Measurements from ENCODE around the gene KNL1.

KNL1 gene

GRCh38 chr15:40595773-40596172 lies 1.7 kb downstream of the KNL1 start:
- H3K27ac Mint-ChIP-seq: no peak overlapping the region
- H3K9me3 Mint-ChIP-seq: no peaks in the 10 kb centered on the region
- peaks cover 23% of the 10 kb centered on the region for H3K4me1 Mint-ChIP-seq
- no peak overlapping the region for H3K4me3 Mint-ChIP-seq
- peaks cover 5% of the 10 kb centered on the region for H3K36me3 Mint-ChIP-seq (ENCODE audit: low read depth)
- DNase-seq (no peak), ATAC-seq (no peak)
- peaks cover 9% of the 10 kb centered on the region for H3K27me3 Mint-ChIP-seq

GRCh38 chr15:40597024-40597423 lies 3.0 kb downstream of the KNL1 start:
- H3K9me3 Mint-ChIP-seq: no peaks in the 10 kb centered on the region
- H3K27me3 Mint-ChIP-seq: peaks cover 9% of the 10 kb centered on the region
- ATAC-seq (no peak), DNase-seq (no peak)
- H3K4me1 Mint-ChIP-seq: peaks cover 23% of the 10 kb centered on the region
- H3K27ac Mint-ChIP-seq: no peak overlapping the region
- no peak overlapping the region for H3K4me3 Mint-ChIP-seq
- H3K36me3 Mint-ChIP-seq (ENCODE audit: low read depth): peaks cover 5% of the 10 kb centered on the region

DNA sequence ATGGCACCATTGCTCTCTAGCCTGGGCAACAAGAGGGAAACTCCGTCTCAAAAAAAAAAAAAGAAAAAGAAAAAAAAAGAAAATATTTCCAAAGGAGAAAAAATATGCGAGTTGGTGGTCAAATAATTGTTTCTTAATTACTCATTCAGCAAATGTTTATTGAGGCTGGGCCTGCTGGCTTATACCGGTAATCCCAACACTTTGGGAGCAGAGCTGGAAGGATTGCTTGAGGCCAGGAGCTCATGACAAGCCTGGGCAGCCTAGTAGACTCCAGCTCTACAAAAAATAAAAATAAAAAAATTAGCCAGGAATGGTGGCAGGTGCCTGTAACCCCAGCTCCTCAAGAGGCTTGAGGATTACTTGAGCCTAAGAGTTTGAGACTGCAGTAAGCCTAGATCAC lies 4.1 kb downstream of the KNL1 start:
- no peak overlapping the region for H3K27ac Mint-ChIP-seq
- H3K36me3 Mint-ChIP-seq (ENCODE audit: low read depth): peaks cover 5% of the 10 kb centered on the region
- H3K27me3 Mint-ChIP-seq: peaks cover 9% of the 10 kb centered on the region
- peaks cover 16% of the 10 kb centered on the region for H3K4me1 Mint-ChIP-seq
- no peak overlapping the region for H3K4me3 Mint-ChIP-seq
- no peaks in the 10 kb centered on the region for H3K9me3 Mint-ChIP-seq
- no peak for DNase-seq
- no peak for ATAC-seq

DNA sequence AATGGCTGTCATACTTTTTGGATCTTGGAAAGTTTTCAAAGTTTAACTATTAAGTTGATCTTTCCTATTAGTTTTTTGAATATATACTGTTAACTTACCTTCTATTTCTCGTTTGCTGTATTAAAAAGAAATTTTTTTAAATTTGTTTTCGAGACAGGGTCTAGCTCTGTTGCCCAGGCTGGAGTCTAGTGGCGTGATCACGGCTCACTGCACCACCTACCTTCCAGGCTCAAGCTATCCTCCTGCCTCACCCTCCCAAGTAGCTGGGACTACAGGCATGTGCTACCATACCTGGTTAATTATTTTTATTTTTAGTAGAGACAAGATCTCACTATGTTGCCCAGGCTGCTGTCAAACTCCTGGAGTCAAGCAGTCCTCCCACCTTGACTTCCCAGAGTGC lies 4.6 kb downstream of the KNL1 start:
- Mint-ChIP-seq H3K4me3 (no peak overlapping the region), H3K9me3 (no peaks in the 10 kb centered on the region), H3K27ac (no peak overlapping the region), H3K4me1 (peaks cover 11% of the 10 kb centered on the region), H3K36me3 (ENCODE audit: low read depth) (peaks cover 7% of the 10 kb centered on the region), H3K27me3 (peaks cover 8% of the 10 kb centered on the region)
- ATAC-seq (no peak), DNase-seq (no peak)

- no peak overlapping the region for H3K27ac Mint-ChIP-seq
- H3K36me3 Mint-ChIP-seq (ENCODE audit: low read depth): peaks cover 4% of the 10 kb centered on the region
- no peaks in the 10 kb centered on the region for H3K4me1 Mint-ChIP-seq
- no peaks in the 10 kb centered on the region for H3K9me3 Mint-ChIP-seq
- DNase-seq (no peak), ATAC-seq (no peak)
- no peaks in the 10 kb centered on the region for H3K27me3 Mint-ChIP-seq
- H3K4me3 Mint-ChIP-seq: no peak overlapping the region
These were observed 6.9 kb downstream of the KNL1 start for GRCh38 chr15:40600956-40601355.

- Mint-ChIP-seq H3K4me1 (no peaks in the 10 kb centered on the region), H3K27me3 (no peaks in the 10 kb centered on the region), H3K36me3 (ENCODE audit: low read depth) (peaks cover 10% of the 10 kb centered on the region), H3K27ac (no peak overlapping the region), H3K4me3 (no peak overlapping the region), H3K9me3 (no peaks in the 10 kb centered on the region)
- no peak for ATAC-seq
- no peak for DNase-seq
These were observed 9.9 kb downstream of the KNL1 start for GRCh38 chr15:40603935-40604334.

- Mint-ChIP-seq H3K4me3 (no peak overlapping the region), H3K9me3 (no peaks in the 10 kb centered on the region), H3K4me1 (no peaks in the 10 kb centered on the region), H3K27me3 (no peaks in the 10 kb centered on the region), H3K27ac (no peak overlapping the region), H3K36me3 (ENCODE audit: low read depth) (peaks cover 9% of the 10 kb centered on the region)
- DNase-seq (no peak), ATAC-seq (no peak)
These were observed 19.0 kb downstream of the KNL1 start for GRCh38 chr15:40613080-40613479.

- Mint-ChIP-seq H3K36me3 (ENCODE audit: low read depth) (peaks cover 15% of the 10 kb centered on the region), H3K9me3 (no peaks in the 10 kb centered on the region), H3K27ac (no peak overlapping the region), H3K4me1 (no peaks in the 10 kb centered on the region), H3K27me3 (no peaks in the 10 kb centered on the region), H3K4me3 (no peak overlapping the region)
- ATAC-seq (no peak), DNase-seq (no peak)
These were observed 24.0 kb downstream of the KNL1 start for GRCh38 chr15:40618023-40618422.

DNA sequence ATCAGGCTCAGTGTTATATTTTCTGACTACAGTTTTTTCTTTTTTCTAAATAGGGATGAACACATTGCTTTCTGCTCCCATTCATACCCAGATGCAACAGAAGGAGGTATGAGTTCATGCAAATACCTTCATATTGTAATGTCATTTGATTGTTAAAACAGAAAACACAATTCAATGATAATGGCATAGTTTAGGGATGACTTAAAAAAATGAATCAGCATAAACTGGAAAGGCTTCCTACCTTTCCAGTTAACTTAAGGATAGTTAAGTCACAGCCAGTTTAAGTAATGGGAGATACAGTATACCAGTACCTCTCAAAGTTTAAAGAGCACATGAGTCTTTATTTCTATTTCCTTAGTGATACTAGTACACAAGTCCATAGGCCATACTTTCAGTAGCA lies 24.9 kb downstream of the KNL1 start:
- no peaks in the 10 kb centered on the region for H3K9me3 Mint-ChIP-seq
- no peak for DNase-seq
- no peak overlapping the region for H3K27ac Mint-ChIP-seq
- no peaks in the 10 kb centered on the region for H3K27me3 Mint-ChIP-seq
- no peak overlapping the region for H3K4me3 Mint-ChIP-seq
- ATAC-seq: no peak
- H3K4me1 Mint-ChIP-seq: no peaks in the 10 kb centered on the region
- H3K36me3 Mint-ChIP-seq (ENCODE audit: low read depth): peaks cover 15% of the 10 kb centered on the region

DNA sequence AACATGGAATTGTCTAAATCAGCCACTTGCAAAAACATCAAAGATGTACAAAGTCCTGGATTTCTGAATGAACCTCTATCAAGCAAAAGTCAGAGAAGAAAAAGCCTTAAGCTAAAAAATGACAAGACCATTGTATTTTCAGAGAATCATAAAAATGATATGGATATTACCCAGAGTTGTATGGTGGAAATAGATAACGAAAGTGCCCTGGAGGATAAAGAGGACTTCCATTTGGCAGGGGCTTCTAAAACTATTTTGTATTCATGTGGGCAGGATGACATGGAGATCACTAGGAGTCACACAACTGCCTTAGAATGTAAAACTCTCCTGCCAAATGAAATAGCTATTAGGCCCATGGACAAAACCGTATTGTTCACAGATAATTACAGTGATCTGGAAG lies 29.3 kb downstream of the KNL1 start:
- no peaks in the 10 kb centered on the region for H3K27me3 Mint-ChIP-seq

DNA sequence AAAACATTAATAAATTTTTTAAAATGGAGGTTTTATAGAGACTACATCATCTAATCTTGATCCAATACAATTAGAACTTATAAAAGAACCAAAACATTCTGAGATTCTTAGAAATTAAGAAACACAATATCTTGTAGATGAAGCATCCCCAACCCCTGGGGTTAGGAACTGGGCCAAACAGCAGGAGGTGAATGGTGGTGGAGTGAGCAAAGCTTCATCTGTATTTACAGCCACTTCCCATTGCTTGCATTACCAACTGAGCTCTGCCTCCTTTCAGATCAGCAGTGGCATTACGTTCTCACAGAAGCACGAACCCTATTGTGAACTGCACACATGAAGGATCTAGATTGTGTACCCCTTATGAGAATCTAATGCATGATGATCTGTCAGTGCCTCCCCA lies 36.3 kb downstream of the KNL1 start:
- no peak overlapping the region for H3K4me3 Mint-ChIP-seq

More for the DNA sequence above, 29.3 kb downstream of the KNL1 start:
- DNase-seq (no peak), ATAC-seq (no peak)
- Mint-ChIP-seq H3K27ac (no peak overlapping the region), H3K4me3 (no peak overlapping the region), H3K36me3 (ENCODE audit: low read depth) (peaks cover 11% of the 10 kb centered on the region), H3K4me1 (no peaks in the 10 kb centered on the region), H3K9me3 (no peaks in the 10 kb centered on the region)

GRCh38 chr15:40633178-40633577 lies 39.1 kb downstream of the KNL1 start:
- Mint-ChIP-seq H3K4me1 (no peaks in the 10 kb centered on the region), H3K36me3 (ENCODE audit: low read depth) (peaks cover 14% of the 10 kb centered on the region), H3K27me3 (no peaks in the 10 kb centered on the region), H3K9me3 (no peaks in the 10 kb centered on the region), H3K4me3 (no peak overlapping the region), H3K27ac (no peak overlapping the region)
- no peak for ATAC-seq
- no peak for DNase-seq

More for the DNA sequence above, 36.3 kb downstream of the KNL1 start:
- no peak overlapping the region for H3K27ac Mint-ChIP-seq
- ATAC-seq (no peak), DNase-seq (no peak)
- no peaks in the 10 kb centered on the region for H3K27me3 Mint-ChIP-seq
- H3K4me1 Mint-ChIP-seq: no peaks in the 10 kb centered on the region
- H3K36me3 Mint-ChIP-seq (ENCODE audit: low read depth): peaks cover 14% of the 10 kb centered on the region
- no peaks in the 10 kb centered on the region for H3K9me3 Mint-ChIP-seq

- Mint-ChIP-seq H3K4me1 (no peaks in the 10 kb centered on the region), H3K27me3 (no peaks in the 10 kb centered on the region), H3K9me3 (no peaks in the 10 kb centered on the region), H3K36me3 (ENCODE audit: low read depth) (peaks cover 8% of the 10 kb centered on the region), H3K27ac (no peak overlapping the region), H3K4me3 (no peak overlapping the region)
- no peak for ATAC-seq
- DNase-seq: no peak
These were observed 43.2 kb downstream of the KNL1 start for GRCh38 chr15:40637221-40637745.

DNA sequence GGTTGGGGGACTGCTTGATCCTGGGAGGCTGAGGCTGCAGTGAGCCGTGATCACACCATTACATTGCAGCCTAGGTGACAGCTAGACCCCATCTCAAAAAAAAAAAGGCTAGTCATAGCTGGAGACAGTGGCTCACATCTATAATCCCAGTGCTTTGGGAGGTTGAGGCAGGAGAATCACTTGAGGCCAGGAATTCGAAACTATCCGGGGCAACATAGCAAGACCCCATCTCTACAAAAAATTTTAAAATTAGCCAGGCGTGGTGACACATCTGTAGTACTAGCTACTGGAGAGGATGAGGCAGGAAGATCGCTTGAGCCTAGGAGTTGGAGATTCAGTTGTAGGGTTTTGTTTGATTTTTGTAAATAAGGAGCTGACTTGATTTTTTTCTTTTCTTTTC lies 45.6 kb downstream of the KNL1 start:
- no peak overlapping the region for H3K27ac Mint-ChIP-seq
- no peak for DNase-seq
- no peaks in the 10 kb centered on the region for H3K27me3 Mint-ChIP-seq
- H3K36me3 Mint-ChIP-seq (ENCODE audit: low read depth): peaks cover 10% of the 10 kb centered on the region
- H3K4me3 Mint-ChIP-seq: no peak overlapping the region
- no peaks in the 10 kb centered on the region for H3K9me3 Mint-ChIP-seq
- H3K4me1 Mint-ChIP-seq: no peaks in the 10 kb centered on the region
- ATAC-seq: no peak

DNA sequence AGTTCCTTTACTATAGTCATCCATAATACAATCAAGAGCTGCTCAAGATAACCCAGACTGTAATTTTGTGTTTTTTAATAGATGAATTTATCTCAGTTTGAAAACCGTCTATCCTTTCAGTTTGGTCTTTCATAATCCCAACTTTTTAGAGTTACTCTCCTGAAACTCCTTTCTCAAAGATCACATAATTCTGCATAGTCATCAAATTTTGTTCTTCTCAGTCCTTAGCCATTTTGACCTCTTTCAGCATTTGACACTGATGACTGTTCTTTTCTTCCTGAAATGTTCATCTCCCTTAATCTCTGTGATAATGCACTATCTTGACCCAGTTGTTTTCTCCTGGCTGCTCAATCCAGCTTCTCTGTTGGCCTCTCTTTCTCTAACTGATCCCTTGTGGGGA lies 53.5 kb downstream of the KNL1 start:
- DNase-seq (no peak), ATAC-seq (no peak)
- H3K27me3 Mint-ChIP-seq: no peaks in the 10 kb centered on the region
- peaks cover 13% of the 10 kb centered on the region for H3K36me3 Mint-ChIP-seq (ENCODE audit: low read depth)
- H3K4me3 Mint-ChIP-seq: no peak overlapping the region
- peaks cover 6% of the 10 kb centered on the region for H3K4me1 Mint-ChIP-seq
- no peak overlapping the region for H3K27ac Mint-ChIP-seq
- H3K9me3 Mint-ChIP-seq: no peaks in the 10 kb centered on the region

DNA sequence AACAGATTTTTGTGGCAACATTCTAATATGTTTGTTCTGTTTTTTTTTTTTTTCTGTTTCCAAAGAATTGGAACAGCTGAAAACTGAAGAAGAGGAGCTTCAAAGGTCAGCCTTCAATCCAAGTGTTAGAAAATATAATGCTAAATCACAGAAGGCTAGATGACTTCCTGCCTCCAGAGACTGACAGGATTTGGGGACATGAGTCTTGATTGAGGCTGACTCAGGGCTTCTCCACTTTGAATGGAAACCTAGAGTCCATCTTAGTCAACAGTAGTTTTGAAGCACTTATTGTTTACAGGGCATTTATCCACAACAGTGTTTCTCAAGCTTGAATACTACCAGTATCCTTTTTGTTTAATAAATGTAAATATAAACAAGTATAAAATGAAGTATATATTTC lies 56.4 kb downstream of the KNL1 start:
- Mint-ChIP-seq H3K27ac (no peak overlapping the region), H3K27me3 (no peaks in the 10 kb centered on the region), H3K4me1 (peaks cover 6% of the 10 kb centered on the region), H3K36me3 (ENCODE audit: low read depth) (peaks cover 13% of the 10 kb centered on the region), H3K4me3 (no peak overlapping the region), H3K9me3 (no peaks in the 10 kb centered on the region)
- ATAC-seq: no peak
- no peak for DNase-seq

Measured in activated naive CD8-positive, alpha-beta T cell treated with anti-CD3 and anti-CD28 coated beads, Interleukin-2, amount 50 U/mL, for 24 hours (primary cell).